ENCODE results near the gene CEP112. TPM values are rescaled to one million over a fixed set of nuclear protein-coding genes. Genes with fewer than 3 reads are reported as not detected.
"Not testable (repeated sequence)": the region's sequence is repeated elsewhere in the genome, so short reads cannot be mapped to it uniquely, and the experiment has no call there.

Gene CEP112
- polyA plus RNA-seq, 1 experiment = 5.7 TPM

GRCh38 chr17:65848751-65849150 is 343.2 kb downstream of the CEP112 start:
- Histone ChIP-seq H3K27ac (ENCODE audit: low read depth, low read length) (no peak overlapping the region), H3K27me3 (ENCODE audit: control insufficient read depth, insufficient read depth, low read length) (no peaks in the 10 kb centered on the region), H3K4me3 (ENCODE audit: low read depth, low read length) (no peak overlapping the region), H3K9me3 (ENCODE audit: control insufficient read depth, insufficient read depth, low read length) (no peaks in the 10 kb centered on the region)
- POLR2A ChIA-PET = no interaction called here
- DNase-seq (ENCODE audit: low read depth, low spot score) = no peak
- TF ChIP-seq CTCF (IDR thresholded peaks at IDR 0.05; ENCODE audit: low read depth, low read length) = no peak
- CTCF ChIA-PET = no interaction called here

GRCh38 chr17:65841089-65841488 is 350.8 kb downstream of the CEP112 start:
- H3K9me3 ChIP-seq (ENCODE audit: control insufficient read depth, insufficient read depth, low read length) = peaks cover 3% of the 10 kb centered on the region; the same call in 1 of the 2 replicates
- H3K4me3 ChIP-seq (ENCODE audit: low read depth, low read length) = no peak overlapping the region
- no peak for TF ChIP-seq CTCF (IDR thresholded peaks at IDR 0.05; ENCODE audit: low read depth, low read length)
- no peaks in the 10 kb centered on the region for H3K27me3 ChIP-seq (ENCODE audit: control insufficient read depth, insufficient read depth, low read length)
- H3K27ac ChIP-seq (ENCODE audit: low read depth, low read length) = no peak overlapping the region
- POLR2A ChIA-PET = no interaction called here
- DNase-seq (ENCODE audit: low read depth, low spot score) = no peak
- CTCF ChIA-PET = no interaction called here

GRCh38 chr17:65837232-65837631 is 354.7 kb downstream of the CEP112 start:
- H3K9me3 ChIP-seq (ENCODE audit: control insufficient read depth, insufficient read depth, low read length); DNase-seq (ENCODE audit: low read depth, low spot score); POLR2A ChIA-PET; H3K4me3 ChIP-seq (ENCODE audit: low read depth, low read length); H3K27ac ChIP-seq (ENCODE audit: low read depth, low read length); H3K27me3 ChIP-seq (ENCODE audit: control insufficient read depth, insufficient read depth, low read length); CTCF ChIA-PET: not testable (repeated sequence)

GRCh38 chr17:65833214-65833613 is 358.7 kb downstream of the CEP112 start:
- POLR2A ChIA-PET = no interaction called here
- Histone ChIP-seq H3K27me3 (ENCODE audit: control insufficient read depth, insufficient read depth, low read length) (no peaks in the 10 kb centered on the region), H3K9me3 (ENCODE audit: control insufficient read depth, insufficient read depth, low read length) (peaks cover 3% of the 10 kb centered on the region; the same call in 1 of the 2 replicates), H3K4me3 (ENCODE audit: low read depth, low read length) (no peak overlapping the region), H3K27ac (ENCODE audit: low read depth, low read length) (no peak overlapping the region)
- no peak for TF ChIP-seq CTCF (IDR thresholded peaks at IDR 0.05; ENCODE audit: low read depth, low read length)
- DNase-seq (ENCODE audit: low read depth, low spot score) = no peak
- CTCF ChIA-PET = no interaction called here

- Histone ChIP-seq H3K9me3 (ENCODE audit: control insufficient read depth, insufficient read depth, low read length) (no peaks in the 10 kb centered on the region), H3K4me3 (ENCODE audit: low read depth, low read length) (no peak overlapping the region), H3K27ac (ENCODE audit: low read depth, low read length) (no peak overlapping the region), H3K27me3 (ENCODE audit: control insufficient read depth, insufficient read depth, low read length) (no peaks in the 10 kb centered on the region)
- ChIA-PET POLR2A (no interaction called here), CTCF (no interaction called here)
- no peak for DNase-seq (ENCODE audit: low read depth, low spot score)
- TF ChIP-seq CTCF (IDR thresholded peaks at IDR 0.05; ENCODE audit: low read depth, low read length) = no peak
These were observed 361.6 kb downstream of the CEP112 start for GRCh38 chr17:65830356-65830755.

GRCh38 chr17:65826577-65826976 is 365.4 kb downstream of the CEP112 start:
- CTCF ChIA-PET; H3K4me3 ChIP-seq (ENCODE audit: low read depth, low read length); H3K27me3 ChIP-seq (ENCODE audit: control insufficient read depth, insufficient read depth, low read length); POLR2A ChIA-PET; H3K27ac ChIP-seq (ENCODE audit: low read depth, low read length); H3K9me3 ChIP-seq (ENCODE audit: control insufficient read depth, insufficient read depth, low read length); DNase-seq (ENCODE audit: low read depth, low spot score): not testable (repeated sequence)

Data from AG04450 (cell line).